HEK293 (cell line): Measurements from ENCODE around the gene HSH2D.

Experiments used
- GLIS1 ChIP-seq: fragments of 450-650 bp; formaldehyde crosslinking; IDR thresholded peaks from 2 replicates; pipeline ENCODE4 v1.5.1; 2016; ENCODE audit warnings: missing biosample characterization, missing genetic modification characterization
- GLIS2 ChIP-seq: fragments of 450-650 bp; formaldehyde crosslinking; IDR thresholded peaks from 2 replicates; pipeline ENCODE4 v1.5.1; 2016; ENCODE audit warnings: missing biosample characterization, missing genetic modification characterization
- HOXA7 ChIP-seq: sonication (generic); formaldehyde crosslinking; IDR thresholded peaks from 2 replicates; pipeline ENCODE4 v1.8.1; 2022; ENCODE audit warnings: missing genetic modification reagents, borderline replicate concordance
- HOXC10 ChIP-seq: sonication (generic); formaldehyde crosslinking; IDR thresholded peaks from 2 replicates; pipeline ENCODE4 v1.8.1; 2023; ENCODE audit warnings: mild to moderate bottlenecking, missing genetic modification reagents
- PRDM2 ChIP-seq: fragments of 450-650 bp; formaldehyde crosslinking; IDR thresholded peaks from 2 replicates; pipeline ENCODE4 v1.5.1; 2016; ENCODE audit warnings: missing biosample characterization, missing genetic modification characterization, borderline replicate concordance
- WT1 ChIP-seq: fragments of 450-650 bp; formaldehyde crosslinking; IDR thresholded peaks from 2 replicates; pipeline ENCODE4 v1.5.1; 2016; ENCODE audit warnings: missing biosample characterization, missing genetic modification characterization
- YY1 ChIP-seq: fragments of 450-650 bp; formaldehyde crosslinking; IDR thresholded peaks from 2 replicates; pipeline ENCODE4 v1.5.1; 2018; ENCODE audit warnings: missing biosample characterization, missing genetic modification characterization
- ZIC2 ChIP-seq: fragments of 450-650 bp; formaldehyde crosslinking; IDR thresholded peaks from 2 replicates; pipeline ENCODE4 v1.5.1; 2016; ENCODE audit warnings: missing biosample characterization, missing genetic modification characterization
- ZNF146 ChIP-seq: fragments of 450-650 bp; formaldehyde crosslinking; IDR thresholded peaks from 2 replicates; pipeline ENCODE4 v1.5.1; 2016; ENCODE audit warnings: missing biosample characterization, missing genetic modification characterization
- ZNF18 ChIP-seq: fragments of 450-650 bp; formaldehyde crosslinking; IDR thresholded peaks from 2 replicates; pipeline ENCODE4 v1.5.1; 2016; ENCODE audit warnings: missing biosample characterization, missing genetic modification characterization
- ZNF19 ChIP-seq: fragments of 450-650 bp; formaldehyde crosslinking; IDR thresholded peaks from 2 replicates; pipeline ENCODE4; 2016; ENCODE audit warnings: missing biosample characterization, missing genetic modification characterization, low read depth
- ZNF324 ChIP-seq: fragments of 450-650 bp; formaldehyde crosslinking; IDR thresholded peaks from 2 replicates; pipeline ENCODE4 v1.5.1; 2016; ENCODE audit warnings: missing biosample characterization, missing genetic modification characterization
- ZNF335 ChIP-seq: fragments of 450-650 bp; formaldehyde crosslinking; conservative IDR thresholded peaks from 2 replicates; pipeline ENCODE4 v1.5.1; 2016; ENCODE audit warnings: missing biosample characterization, missing genetic modification characterization
- ZNF362 ChIP-seq: fragments of 450-650 bp; formaldehyde crosslinking; IDR thresholded peaks from 2 replicates; pipeline ENCODE4 v1.5.1; 2016; ENCODE audit warnings: missing biosample characterization, missing genetic modification characterization
- ZNF416 ChIP-seq: fragments of 450-650 bp; formaldehyde crosslinking; IDR thresholded peaks from 2 replicates; pipeline ENCODE4 v1.5.1; 2016; ENCODE audit warnings: missing biosample characterization, missing genetic modification characterization
- ZNF473 ChIP-seq: fragments of 450-650 bp; formaldehyde crosslinking; IDR thresholded peaks from 2 replicates; pipeline ENCODE4 v1.5.1; 2017; ENCODE audit warnings: missing biosample characterization, missing genetic modification characterization
- ZNF501 ChIP-seq: fragments of 450-650 bp; formaldehyde crosslinking; IDR thresholded peaks from 2 replicates; pipeline ENCODE4 v1.5.1; 2016; ENCODE audit warnings: missing biosample characterization, missing genetic modification characterization
- ZNF548 ChIP-seq: fragments of 450-650 bp; formaldehyde crosslinking; IDR thresholded peaks from 2 replicates; pipeline ENCODE4 v1.5.1; 2016; ENCODE audit warnings: missing biosample characterization, missing genetic modification characterization
- ZNF549 ChIP-seq: fragments of 450-650 bp; IDR thresholded peaks from 2 replicates; pipeline ENCODE4 v1.5.1; 2018; ENCODE audit warnings: missing biosample characterization, missing genetic modification characterization, mild to moderate bottlenecking, inconsistent platforms, moderate library complexity
- ZNF629 ChIP-seq: fragments of 450-650 bp; formaldehyde crosslinking; IDR thresholded peaks from 2 replicates; pipeline ENCODE4 v1.5.1; 2017; ENCODE audit warnings: missing biosample characterization, missing genetic modification characterization
- ZNF707 ChIP-seq: fragments of 450-650 bp; formaldehyde crosslinking; IDR thresholded peaks from 2 replicates; pipeline ENCODE4 v1.5.1; 2016; ENCODE audit warnings: missing biosample characterization, missing genetic modification characterization
- ZNF747 ChIP-seq: fragments of 450-650 bp; formaldehyde crosslinking; IDR thresholded peaks from 2 replicates; pipeline ENCODE4 v1.5.1; 2016; ENCODE audit warnings: missing biosample characterization, missing genetic modification characterization
- ZNF768 ChIP-seq: fragments of 450-650 bp; formaldehyde crosslinking; IDR thresholded peaks from 2 replicates; pipeline ENCODE4 v1.5.1; 2018; ENCODE audit warnings: missing biosample characterization, mild to moderate bottlenecking, missing genetic modification characterization
- ZNF791 ChIP-seq: fragments of 450-650 bp; formaldehyde crosslinking; IDR thresholded peaks from 2 replicates; pipeline ENCODE4 v1.5.1; 2016; ENCODE audit warnings: missing biosample characterization, missing genetic modification characterization
- ZSCAN18 ChIP-seq: fragments of 450-650 bp; formaldehyde crosslinking; IDR thresholded peaks from 2 replicates; pipeline ENCODE4 v1.5.1; 2016; ENCODE audit warnings: missing biosample characterization, missing genetic modification characterization
- ZSCAN5A ChIP-seq: fragments of 450-650 bp; formaldehyde crosslinking; IDR thresholded peaks from 2 replicates; pipeline ENCODE4 v1.5.1; 2016; ENCODE audit warnings: missing biosample characterization, missing genetic modification characterization

Gene HSH2D

GRCh38 chr19:16111909-16112752 lies 31.4 kb upstream of the HSH2D start (continued):
- TF ChIP-seq ZNF362 (no peak), ZNF501 (tag by site-specific recombination) (no peak), HOXC10 (CRISPR knock-in tag) (no peak), ZIC2 (tag by site-specific recombination) (no peak), ZNF335 (tag by site-specific recombination) (peak; percentile 38; the same call in 1 of the 2 replicates), ZSCAN18 (tag by site-specific recombination) (0 out of 2 replicates have a peak, but pooled peaks have one; percentile 28), ZNF473 (tag by site-specific recombination) (no peak), ZNF629 (tag by site-specific recombination) (no peak; the same call in 1 of the 2 replicates), ZNF791 (no peak), GLIS2 (no peak), ZNF747 (tag by site-specific recombination) (no peak), ZNF416 (tag by site-specific recombination) (no peak), ZNF146 (tag by site-specific recombination) (0 out of 2 replicates have a peak, but pooled peaks have one; percentile 8), ZNF707 (tag by site-specific recombination) (no peak), ZSCAN5A (tag by site-specific recombination) (0 out of 2 replicates have a peak, but pooled peaks have one; percentile 60), ZNF549 (tag by site-specific recombination) (no peak), WT1 (tag by site-specific recombination) (no peak), HOXA7 (CRISPR knock-in tag) (no peak), ZNF768 (tag by site-specific recombination) (no peak), YY1 (tag by site-specific recombination) (peak; percentile 76), ZNF18 (tag by site-specific recombination) (no peak), PRDM2 (0 out of 2 replicates have a peak, but pooled peaks have one; percentile 31), ZNF548 (tag by site-specific recombination) (no peak), ZNF324 (tag by site-specific recombination) (no peak), ZNF19 (tag by site-specific recombination) (no peak), GLIS1 (tag by site-specific recombination) (no peak)
